HepG2 (cell line): ENCODE results near the gene KRT3. TPM values are rescaled to one million over a fixed set of nuclear protein-coding genes. Genes with fewer than 3 reads are reported as not detected.

Experiments
- ATAC-seq: fragments of 200-7000 bp; cut with Tn5 transposase; 3 replicates; pipeline ENCODE4 v1.9.1; 2020; ENCODE audit warnings: mild to moderate bottlenecking, moderate library complexity
- BruUV-seq: library from RNA; stranded (reverse); fragments of 400-500 nt; replicated peaks from 2 replicates; lab custom pipeline; 2021; lab: Mats Ljungman, UMichigan
- CTCF ChIA-PET: fragments of 300-600 bp; formaldehyde crosslinking; extraction: SDS; loops from one replicate; lab custom pipeline; 2021; ENCODE audit warnings: low total read pairs, inconsistent platforms, low intra/inter-chr PET ratio; lab: Yijun Ruan, JAX
- POLR2A ChIA-PET: fragments of 350-600 bp; sonication (Branson Sonifier 250); formaldehyde crosslinking; loops from one replicate; lab custom pipeline; 2020; ENCODE audit warnings: antibody characterized with exemption, inconsistent platforms; lab: Yijun Ruan, JAX
- DNase-seq: peaks from one replicate; pipeline ENCODE4 v3.0.0-alpha.2; 2015; ENCODE audit warnings: low spot score
- FAIRE-seq: peaks from 3 replicates; lab custom pipeline; 2011; peaks lifted over from hg19 to GRCh38; lab: Jason Lieb, UNC
- H2AFZ ChIP-seq: one replicate; pipeline ENCODE4 v1.6.1; 2011; ENCODE audit warnings: low read length, inconsistent platforms
- H3K27ac ChIP-seq: fragments of 300-600 bp; 3 replicates; pipeline ENCODE4 v1.8.0; 2011; ENCODE audit warnings: mixed run types, mild to moderate bottlenecking, mixed read lengths, low read length, inconsistent platforms; ENCODE audit not compliant: insufficient read depth; ENCODE audit errors: extremely low read length
- H3K27me3 ChIP-seq, 2 experiments: fragments of 200-600 bp in 1 of 2; 2 replicates in 1 of 2; 3 replicates in 1 of 2; pipeline versions ENCODE4 v1.6.0 to v1.8.0; 2011; ENCODE audit warnings: low read length in 2 of 2, mild to moderate bottlenecking in 2 of 2, moderate library complexity in 2 of 2, inconsistent platforms in 1 of 2; ENCODE audit not compliant: insufficient read depth in 2 of 2, control insufficient read depth in 1 of 2
- H3K36me3 ChIP-seq, 2 experiments: fragments of 200-600 bp in 1 of 2; replicated peaks in 1 of 2; 2 replicates in 1 of 2; 3 replicates in 1 of 2; pipeline versions ENCODE4 v1.5.1 to v1.8.0; 2011; ENCODE audit warnings: low read length in 2 of 2, inconsistent platforms in 1 of 2; ENCODE audit not compliant: insufficient read depth in 2 of 2, control insufficient read depth in 1 of 2
- H3K4me1 ChIP-seq: 2 replicates; pipeline ENCODE4 v1.5.1; 2012; ENCODE audit warnings: low read length, inconsistent platforms; ENCODE audit not compliant: insufficient read depth
- H3K4me2 ChIP-seq: 2 replicates; pipeline ENCODE4 v1.6.0; 2011; ENCODE audit warnings: low read depth, low read length, inconsistent platforms
- H3K4me3 ChIP-seq, 3 experiments: fragments of 200-600 bp in 1 of 3; sonication (generic), shearing (Covaris generic) in 1 of 3; replicated peaks in 1 of 3; 2 replicates each; pipeline ENCODE4 v1.5.1; 2011 to 2016; ENCODE audit warnings: low read length in 3 of 3, inconsistent platforms in 2 of 3, low read depth in 2 of 3, mild to moderate bottlenecking in 2 of 3, control low read depth in 1 of 3, mixed read lengths in 1 of 3; ENCODE audit not compliant: insufficient read depth in 1 of 3
- H3K79me2 ChIP-seq: one replicate; pipeline ENCODE4 v1.6.1; 2011; ENCODE audit warnings: low read length, inconsistent platforms; ENCODE audit not compliant: insufficient read depth
- H3K9ac ChIP-seq: 2 replicates; pipeline ENCODE4 v1.6.0; 2011; ENCODE audit warnings: mild to moderate bottlenecking, low read depth, low read length, inconsistent platforms; ENCODE audit not compliant: insufficient read depth
- H3K9me3 ChIP-seq: 2 replicates; pipeline ENCODE4 v1.5.1; 2012; ENCODE audit warnings: mild to moderate bottlenecking, low read length
- H4K20me1 ChIP-seq: 2 replicates; pipeline ENCODE4 v1.6.0; 2011; ENCODE audit warnings: inconsistent platforms, mild to moderate bottlenecking, low read length, moderate library complexity; ENCODE audit not compliant: insufficient read depth
- KLF15 ChIP-seq: sonication (generic); formaldehyde crosslinking; IDR thresholded peaks from 2 replicates; pipeline ENCODE4 v1.8.1; 2023; ENCODE audit warnings: borderline replicate concordance, mild to moderate bottlenecking, inconsistent platforms, missing genetic modification reagents, mixed read lengths
- MEF2D ChIP-seq: sonication (generic); formaldehyde crosslinking; IDR thresholded peaks from 2 replicates; pipeline ENCODE4 v1.5.1; 2020; ENCODE audit warnings: mild to moderate bottlenecking, missing genetic modification reagents
- PAF1 ChIP-seq: IDR thresholded peaks from 2 replicates; pipeline ENCODE4 v1.6.1; 2016; ENCODE audit warnings: missing genetic modification reagents, missing compliant biosample characterization
- ZNF34 ChIP-seq: sonication (generic); formaldehyde crosslinking; IDR thresholded peaks from 2 replicates; pipeline ENCODE4 v1.4.0; 2020; ENCODE audit warnings: mild to moderate bottlenecking, missing genetic modification reagents, borderline replicate concordance
- ZNF891 ChIP-seq: sonication (generic); formaldehyde crosslinking; IDR thresholded peaks from 2 replicates; pipeline ENCODE4 v1.5.0; 2020; ENCODE audit warnings: mild to moderate bottlenecking, missing genetic modification reagents
- WGBS: methylation state at CpG from one replicate; pipeline ENCODE4 v1.1.6; 2017; ENCODE audit warnings: low lambda C conversion rate; 5-methylcytosine and 5-hydroxymethylcytosine counted together
- in situ Hi-C: cut with HindIII; loops from 2 replicates; pipeline ENCODE4 v1.10.0; 2017; ENCODE audit warnings: low pct_unique_long_range_greater_than_20kb; ENCODE audit not compliant: extremely low pct_ligation_motif_present
- intact Hi-C: fragments of 100-400 bp; cut with micrococcal nuclease; formaldehyde crosslinking; loops from one replicate; pipeline ENCODE4 v1.10.0; 2022; ENCODE audit not compliant: unreplicated experiment
- polyA plus RNA-seq, 8 experiments: library from polyadenylated mRNA; depleted of rRNA in 3 of 8; stranded (reverse) in 7 of 8; unstranded in 1 of 8; fragments of >200 nt; fragmentation: Illumina TruSeq in 4 of 8; extraction: Trizol in 4 of 8; gene quantifications; 2 replicates each; pipeline versions ENCODE4 v1.2.1 to v1.2.3, GENCODE V29; 2011 to 2016; ENCODE audit warnings: low read depth in 4 of 8, missing spikeins in 1 of 8, mixed read lengths in 1 of 8; ENCODE audit not compliant: insufficient read depth in 1 of 8
- total RNA-seq, 5 experiments: library from RNA; depleted of rRNA; stranded (reverse); fragments of >200 nt; fragmentation: Illumina TruSeq; extraction: Trizol; gene quantifications; 2 replicates each; pipeline ENCODE4 v1.2.3, GENCODE V29; 2016; ENCODE audit warnings: low read depth in 1 of 5
- TF ChIP-seq, protein P1 (sequence below): sonication (generic); formaldehyde crosslinking; IDR thresholded peaks from 2 replicates; pipeline ENCODE4 v1.8.0; 2023; ENCODE audit warnings: mild to moderate bottlenecking, missing genetic modification reagents
- TF ChIP-seq, protein P2 (sequence below): sonication (generic); formaldehyde crosslinking; IDR thresholded peaks from 2 replicates; pipeline ENCODE4 v1.4.0; 2020; ENCODE audit warnings: low read depth, mild to moderate bottlenecking, missing genetic modification reagents
- TF ChIP-seq, protein P3 (sequence below): sonication (generic); formaldehyde crosslinking; IDR thresholded peaks from 2 replicates; pipeline ENCODE4 v1.5.1; 2020; ENCODE audit warnings: missing genetic modification reagents, mild to moderate bottlenecking, borderline replicate concordance
- TF ChIP-seq, protein P4 (sequence below): sonication (generic); formaldehyde crosslinking; IDR thresholded peaks from 2 replicates; pipeline ENCODE4 v1.4.0; 2020; ENCODE audit warnings: missing genetic modification reagents

The KRT3 gene
- total and polyA plus RNA-seq, 2 of the 13 experiments (the other 11 are each of a cell fraction or from before 2014, with no cell fraction given) = not detected

DNA sequence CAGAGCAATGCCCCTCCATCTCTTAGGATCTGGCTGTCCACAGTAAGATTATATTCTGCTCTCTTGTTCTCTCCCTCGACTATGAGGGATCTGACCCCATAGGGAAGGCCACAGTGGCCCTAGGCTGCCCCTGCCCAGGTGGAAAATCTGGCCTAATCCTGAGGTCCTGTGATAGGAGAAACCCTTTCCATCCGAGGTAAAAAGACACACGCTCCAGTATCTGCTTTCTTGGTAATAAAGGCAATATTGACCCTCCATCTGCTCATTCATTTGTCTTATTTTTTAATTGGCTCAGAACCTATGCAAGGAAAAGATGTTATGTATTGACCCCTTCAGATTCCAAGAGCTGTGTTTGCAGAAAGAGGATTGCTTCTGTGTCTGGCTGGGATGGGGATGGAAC, 28.5 kb downstream of the KRT3 start:
- H3K27ac ChIP-seq = no peak overlapping the region
- 0% methylated on average over 3 of the region's 3 CpGs for WGBS
- H3K36me3 ChIP-seq = no peaks in the 10 kb centered on the region
- no peaks in the 10 kb centered on the region for H3K27me3 ChIP-seq
- H3K4me1 ChIP-seq = no peaks in the 10 kb centered on the region
- no peak overlapping the region for H2AFZ ChIP-seq
- no peak overlapping the region for H3K4me3 ChIP-seq
- no peaks in the 10 kb centered on the region for H4K20me1 ChIP-seq
- ATAC-seq = no peak
- H3K9me3 ChIP-seq = no peaks in the 10 kb centered on the region
- H3K4me2 ChIP-seq = no peak overlapping the region
- FAIRE-seq = no peak
- DNase-seq = no peak
- TF ChIP-seq, protein P1, sequence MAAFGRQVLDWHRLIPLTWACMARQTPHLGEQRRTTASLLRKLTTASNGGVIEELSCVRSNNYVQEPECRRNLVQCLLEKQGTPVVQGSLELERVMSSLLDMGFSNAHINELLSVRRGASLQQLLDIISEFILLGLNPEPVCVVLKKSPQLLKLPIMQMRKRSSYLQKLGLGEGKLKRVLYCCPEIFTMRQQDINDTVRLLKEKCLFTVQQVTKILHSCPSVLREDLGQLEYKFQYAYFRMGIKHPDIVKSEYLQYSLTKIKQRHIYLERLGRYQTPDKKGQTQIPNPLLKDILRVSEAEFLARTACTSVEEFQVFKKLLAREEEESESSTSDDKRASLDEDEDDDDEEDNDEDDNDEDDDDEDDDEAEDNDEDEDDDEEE (CRISPR knock-in tag) = no peak
- TF ChIP-seq PAF1 (CRISPR knock-in tag) (no peak), ZNF34 (no peak), KLF15 (CRISPR knock-in tag) (no peak), MEF2D (no peak), ZNF891 (CRISPR knock-in tag) (no peak)
- TF ChIP-seq, protein P2, sequence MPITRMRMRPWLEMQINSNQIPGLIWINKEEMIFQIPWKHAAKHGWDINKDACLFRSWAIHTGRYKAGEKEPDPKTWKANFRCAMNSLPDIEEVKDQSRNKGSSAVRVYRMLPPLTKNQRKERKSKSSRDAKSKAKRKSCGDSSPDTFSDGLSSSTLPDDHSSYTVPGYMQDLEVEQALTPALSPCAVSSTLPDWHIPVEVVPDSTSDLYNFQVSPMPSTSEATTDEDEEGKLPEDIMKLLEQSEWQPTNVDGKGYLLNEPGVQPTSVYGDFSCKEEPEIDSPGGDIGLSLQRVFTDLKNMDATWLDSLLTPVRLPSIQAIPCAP (CRISPR knock-in tag) = no peak
- BruUV-seq = no TSS peak
- CTCF ChIA-PET = no interaction called here
- H3K9ac ChIP-seq = no peak overlapping the region
- POLR2A ChIA-PET = no interaction called here
- no peaks in the 10 kb centered on the region for H3K79me2 ChIP-seq
- intact Hi-C loops (no loop called here), in situ Hi-C loops (no loop called here)

DNA sequence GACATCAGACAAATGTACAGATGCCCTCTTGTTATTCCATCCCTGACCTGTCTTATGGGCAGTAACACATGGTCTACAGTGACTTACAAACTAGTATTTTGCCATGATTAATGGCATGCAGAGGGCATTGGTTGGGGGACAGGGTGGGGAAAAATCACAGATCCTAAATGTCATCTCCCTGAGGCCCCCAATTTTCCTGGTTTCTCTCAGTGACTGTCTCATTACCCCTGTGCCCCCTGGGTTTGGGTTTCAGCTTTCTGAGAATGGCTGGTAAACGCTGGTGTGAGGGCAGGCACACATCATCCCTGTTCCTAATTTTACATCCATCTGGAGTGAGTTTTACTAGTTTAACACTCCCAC, 28.9 kb downstream of the KRT3 start:
- H3K27me3 ChIP-seq = no peaks in the 10 kb centered on the region
- POLR2A ChIA-PET = no interaction called here
- H2AFZ ChIP-seq = no peak overlapping the region
- H3K4me1 ChIP-seq = no peaks in the 10 kb centered on the region
- H3K9me3 ChIP-seq = no peaks in the 10 kb centered on the region; the same call in 1 of the 2 replicates
- H3K27ac ChIP-seq = no peak overlapping the region
- FAIRE-seq (no peak), DNase-seq (no peak), ATAC-seq (no peak)
- no peaks in the 10 kb centered on the region for H3K79me2 ChIP-seq
- 0% methylated on average over 1 of the region's 1 CpG for WGBS
- H3K4me3 ChIP-seq = no peak overlapping the region
- H3K4me2 ChIP-seq = no peak overlapping the region
- H3K36me3 ChIP-seq = no peaks in the 10 kb centered on the region
- BruUV-seq = no TSS peak
- CTCF ChIA-PET = no interaction called here
- H3K9ac ChIP-seq = no peak overlapping the region
- in situ Hi-C loops (no loop called here), intact Hi-C loops (no loop called here)
- H4K20me1 ChIP-seq = no peaks in the 10 kb centered on the region
- TF ChIP-seq, protein P3, sequence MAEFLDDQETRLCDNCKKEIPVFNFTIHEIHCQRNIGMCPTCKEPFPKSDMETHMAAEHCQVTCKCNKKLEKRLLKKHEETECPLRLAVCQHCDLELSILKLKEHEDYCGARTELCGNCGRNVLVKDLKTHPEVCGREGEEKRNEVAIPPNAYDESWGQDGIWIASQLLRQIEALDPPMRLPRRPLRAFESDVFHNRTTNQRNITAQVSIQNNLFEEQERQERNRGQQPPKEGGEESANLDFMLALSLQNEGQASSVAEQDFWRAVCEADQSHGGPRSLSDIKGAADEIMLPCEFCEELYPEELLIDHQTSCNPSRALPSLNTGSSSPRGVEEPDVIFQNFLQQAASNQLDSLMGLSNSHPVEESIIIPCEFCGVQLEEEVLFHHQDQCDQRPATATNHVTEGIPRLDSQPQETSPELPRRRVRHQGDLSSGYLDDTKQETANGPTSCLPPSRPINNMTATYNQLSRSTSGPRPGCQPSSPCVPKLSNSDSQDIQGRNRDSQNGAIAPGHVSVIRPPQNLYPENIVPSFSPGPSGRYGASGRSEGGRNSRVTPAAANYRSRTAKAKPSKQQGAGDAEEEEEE (CRISPR knock-in tag) = no peak
- TF ChIP-seq, protein P4, sequence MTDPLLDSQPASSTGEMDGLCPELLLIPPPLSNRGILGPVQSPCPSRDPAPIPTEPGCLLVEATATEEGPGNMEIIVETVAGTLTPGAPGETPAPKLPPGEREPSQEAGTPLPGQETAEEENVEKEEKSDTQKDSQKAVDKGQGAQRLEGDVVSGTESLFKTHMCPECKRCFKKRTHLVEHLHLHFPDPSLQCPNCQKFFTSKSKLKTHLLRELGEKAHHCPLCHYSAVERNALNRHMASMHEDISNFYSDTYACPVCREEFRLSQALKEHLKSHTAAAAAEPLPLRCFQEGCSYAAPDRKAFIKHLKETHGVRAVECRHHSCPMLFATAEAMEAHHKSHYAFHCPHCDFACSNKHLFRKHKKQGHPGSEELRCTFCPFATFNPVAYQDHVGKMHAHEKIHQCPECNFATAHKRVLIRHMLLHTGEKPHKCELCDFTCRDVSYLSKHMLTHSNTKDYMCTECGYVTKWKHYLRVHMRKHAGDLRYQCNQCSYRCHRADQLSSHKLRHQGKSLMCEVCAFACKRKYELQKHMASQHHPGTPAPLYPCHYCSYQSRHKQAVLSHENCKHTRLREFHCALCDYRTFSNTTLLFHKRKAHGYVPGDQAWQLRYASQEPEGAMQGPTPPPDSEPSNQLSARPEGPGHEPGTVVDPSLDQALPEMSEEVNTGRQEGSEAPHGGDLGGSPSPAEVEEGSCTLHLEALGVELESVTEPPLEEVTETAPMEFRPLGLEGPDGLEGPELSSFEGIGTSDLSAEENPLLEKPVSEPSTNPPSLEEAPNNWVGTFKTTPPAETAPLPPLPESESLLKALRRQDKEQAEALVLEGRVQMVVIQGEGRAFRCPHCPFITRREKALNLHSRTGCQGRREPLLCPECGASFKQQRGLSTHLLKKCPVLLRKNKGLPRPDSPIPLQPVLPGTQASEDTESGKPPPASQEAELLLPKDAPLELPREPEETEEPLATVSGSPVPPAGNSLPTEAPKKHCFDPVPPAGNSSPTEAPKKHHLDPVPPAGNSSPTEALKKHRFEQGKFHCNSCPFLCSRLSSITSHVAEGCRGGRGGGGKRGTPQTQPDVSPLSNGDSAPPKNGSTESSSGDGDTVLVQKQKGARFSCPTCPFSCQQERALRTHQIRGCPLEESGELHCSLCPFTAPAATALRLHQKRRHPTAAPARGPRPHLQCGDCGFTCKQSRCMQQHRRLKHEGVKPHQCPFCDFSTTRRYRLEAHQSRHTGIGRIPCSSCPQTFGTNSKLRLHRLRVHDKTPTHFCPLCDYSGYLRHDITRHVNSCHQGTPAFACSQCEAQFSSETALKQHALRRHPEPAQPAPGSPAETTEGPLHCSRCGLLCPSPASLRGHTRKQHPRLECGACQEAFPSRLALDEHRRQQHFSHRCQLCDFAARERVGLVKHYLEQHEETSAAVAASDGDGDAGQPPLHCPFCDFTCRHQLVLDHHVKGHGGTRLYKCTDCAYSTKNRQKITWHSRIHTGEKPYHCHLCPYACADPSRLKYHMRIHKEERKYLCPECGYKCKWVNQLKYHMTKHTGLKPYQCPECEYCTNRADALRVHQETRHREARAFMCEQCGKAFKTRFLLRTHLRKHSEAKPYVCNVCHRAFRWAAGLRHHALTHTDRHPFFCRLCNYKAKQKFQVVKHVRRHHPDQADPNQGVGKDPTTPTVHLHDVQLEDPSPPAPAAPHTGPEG (CRISPR knock-in tag) = no peak
